ENCODE measurements around the gene BCL2L12. TPM values are rescaled to one million over a fixed set of nuclear protein-coding genes. Genes with fewer than 3 reads are reported as not detected.
A peak's percentile ranks its signal among the peaks of the same experiment; 100 is the strongest.
"Not testable (repeated sequence)": the region's sequence is repeated elsewhere in the genome, so short reads cannot be mapped to it uniquely, and the experiment has no call there.

The BCL2L12 gene, protein sequence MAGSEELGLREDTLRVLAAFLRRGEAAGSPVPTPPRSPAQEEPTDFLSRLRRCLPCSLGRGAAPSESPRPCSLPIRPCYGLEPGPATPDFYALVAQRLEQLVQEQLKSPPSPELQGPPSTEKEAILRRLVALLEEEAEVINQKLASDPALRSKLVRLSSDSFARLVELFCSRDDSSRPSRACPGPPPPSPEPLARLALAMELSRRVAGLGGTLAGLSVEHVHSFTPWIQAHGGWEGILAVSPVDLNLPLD
- total RNA-seq: 10 to 100 TPM; 11.3 to 57.2 (median 22.6) TPM
- 10 to 100 TPM; 11.4 to 14.8 TPM for polyA plus RNA-seq
- 7.8 reads per million, percentile 31 among the genes with 10 or more reads in this experiment for total RNA-seq

- peaks cover 0 to 2% (median 0%) of the 10 kb centered on the region in 5 donors for H3K27me3 Mint-ChIP-seq
- H3K9me3 Mint-ChIP-seq: peaks cover 0 to 4% (median 0%) of the 10 kb centered on the region in 11 donors
- ChIA-PET POLR2A (interaction anchor here (0.9 to 14.1 kb wide), 13 partner anchors 10 to 214 kb away, joined by 3 to 187 read pairs (median 9); partner anchors contain the start of genes AKT1S1, NOSIP, PIH1D1 and PRMT1), CTCF (interaction anchor here (1.3 to 2.2 kb wide), 2 partner anchors 25 to 120 kb away, joined by 3 to 8 read pairs; partner anchors contain the start of gene RRAS)
- intact Hi-C loops (cut with micrococcal nuclease): loop anchor here (1.0 to 2.0 kb wide), 9 partner anchors 11 to 547 kb away; partner anchors contain the start of genes AKT1S1 (in 1 of the 2), ALDH16A1 (in 1 of the 2), C19orf73 (in 1 of the 2) and NOSIP (in 1 of the 2)
- H3K36me3 ChIP-seq (ENCODE audit: control insufficient read depth in 2 of 3, insufficient read depth in 3 of 3, low read length in 3 of 3): peaks cover 0 to 47% (median 14%) of the 10 kb centered on the region in 3 experiments
- peak within 1 kb of the TSS; percentile 96 to 99 (median 97) for H3K27ac Mint-ChIP-seq
- H3K4me1 Mint-ChIP-seq: peaks cover 24 to 47% (median 39%) of the 10 kb centered on the region in 7 donors
- peaks cover 23% of the 10 kb centered on the region in 2 donors for H3K4me1 ChIP-seq (ENCODE audit: control insufficient read depth in 2 of 2, insufficient read depth in 2 of 2, low read length in 2 of 2)
- DNase-seq (peak; percentile 99), ATAC-seq (peak; percentile 90)
- peak within 1 kb of the TSS; percentile 97 to 100 (median 99) for H3K4me3 Mint-ChIP-seq
- no peaks in the 10 kb centered on the region for H3K9me3 ChIP-seq (ENCODE audit: control insufficient read depth in 2 of 3, low read length in 3 of 3)
- no peaks in the 10 kb centered on the region for H3K27me3 ChIP-seq (ENCODE audit: control insufficient read depth in 2 of 2, insufficient read depth in 2 of 2, low read length in 2 of 2)
- peak within 1 kb of the TSS; percentile 80 for H3K27ac ChIP-seq (ENCODE audit: low read depth, low read length)
- H3K4me3 ChIP-seq (ENCODE audit: low read length): peak within 1 kb of the TSS; percentile 95
- H3K36me3 Mint-ChIP-seq: peaks cover 4 to 18% (median 4%) of the 10 kb centered on the region in 5 donors
These were observed at the start of gene BCL2L12, which contains the start of gene IRF3 for GRCh38 chr19:49665351-49666119. TSS of gene BCL2L12 (plus strand) at chr19:49665933. CDS start at chr19:49666693, 760 bp downstream. TSS of gene IRF3 (minus strand) at chr19:49665857. CDS start at chr19:49664838, 1,019 bp downstream.

DNA sequence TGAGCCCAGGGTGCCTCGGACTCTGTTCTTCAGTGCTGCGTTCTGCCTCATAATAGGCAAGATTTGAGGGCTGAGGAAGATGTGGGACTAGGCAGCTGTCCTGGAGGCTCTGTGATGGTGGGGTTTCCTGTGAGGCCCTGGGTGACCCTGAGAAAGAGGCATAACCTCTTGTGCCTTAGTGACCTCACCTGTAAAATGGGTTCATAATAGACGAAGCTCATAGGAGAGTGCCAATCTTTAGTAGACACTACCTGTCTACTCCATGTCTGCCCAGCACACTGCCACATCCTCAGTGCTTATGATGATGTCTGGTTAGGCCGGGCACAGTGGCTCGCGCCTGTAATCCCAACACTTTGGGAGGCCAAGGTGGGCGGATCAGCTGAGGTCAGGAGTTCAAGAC is 49.2 kb upstream of the BCL2L12 start:
- intact Hi-C loops (cut with micrococcal nuclease): no loop called here
- Histone ChIP-seq H3K9me3 (ENCODE audit: control insufficient read depth in 2 of 3, low read length in 3 of 3) (peaks cover 0 to 11% (median 0%) of the 10 kb centered on the region in 3 experiments), H3K27ac (ENCODE audit: low read depth, low read length) (no peak overlapping the region), H3K27me3 (ENCODE audit: control insufficient read depth in 2 of 2, insufficient read depth in 2 of 2, low read length in 2 of 2) (no peaks in the 10 kb centered on the region), H3K4me3 (ENCODE audit: low read length) (no peak overlapping the region), H3K4me1 (ENCODE audit: control insufficient read depth in 2 of 2, insufficient read depth in 2 of 2, low read length in 2 of 2) (no peaks in the 10 kb centered on the region), H3K36me3 (ENCODE audit: control insufficient read depth in 2 of 3, insufficient read depth in 3 of 3, low read length in 3 of 3) (peaks cover 14 to 86% (median 22%) of the 10 kb centered on the region in 3 experiments)
- H3K27me3 Mint-ChIP-seq: no peaks in the 10 kb centered on the region
- H3K4me3 Mint-ChIP-seq: no peak overlapping the region
- CTCF ChIA-PET: no interaction called here
- peaks cover 3 to 19% (median 12%) of the 10 kb centered on the region in 7 donors for H3K4me1 Mint-ChIP-seq
- POLR2A ChIA-PET: interaction anchor here (1.0 to 1.7 kb wide), 2 partner anchors 22 to 24 kb away, joined by 5 to 8 read pairs; partner anchors contain the start of gene RRAS
- peaks cover 0 to 1% (median 0%) of the 10 kb centered on the region in 11 donors for H3K9me3 Mint-ChIP-seq
- no peak for DNase-seq
- H3K27ac Mint-ChIP-seq: no peak overlapping the region
- no peak for ATAC-seq
- peaks cover 5 to 41% (median 31%) of the 10 kb centered on the region in 5 donors for H3K36me3 Mint-ChIP-seq

DNA sequence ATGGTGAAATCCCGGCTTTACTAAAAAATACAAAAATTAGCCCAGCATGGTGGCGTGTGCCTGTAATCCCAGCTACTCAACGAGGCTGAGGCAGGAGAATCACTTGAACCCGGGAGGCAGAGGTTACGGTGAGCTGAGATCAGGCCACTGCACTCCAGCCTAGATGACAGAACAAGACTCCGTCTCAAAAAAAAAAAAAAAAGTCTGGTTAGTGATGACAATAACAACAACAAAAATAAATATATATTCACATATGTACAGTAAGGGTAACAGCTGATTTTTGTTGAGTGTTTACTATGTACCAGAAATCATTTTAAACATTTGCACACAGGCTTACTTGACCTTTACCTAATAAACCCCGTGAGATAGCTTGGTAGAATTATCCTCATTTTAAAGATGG is 48.8 kb upstream of the BCL2L12 start:
- no peak overlapping the region for H3K4me3 ChIP-seq (ENCODE audit: low read length)
- no peaks in the 10 kb centered on the region for H3K27me3 ChIP-seq (ENCODE audit: control insufficient read depth in 2 of 2, insufficient read depth in 2 of 2, low read length in 2 of 2)
- Mint-ChIP-seq H3K27ac (no peak overlapping the region), H3K4me3 (no peak overlapping the region), H3K36me3 (peaks cover 5 to 42% (median 31%) of the 10 kb centered on the region in 5 donors), H3K27me3 (no peaks in the 10 kb centered on the region), H3K9me3 (peaks cover 0 to 1% (median 0%) of the 10 kb centered on the region in 11 donors), H3K4me1 (peaks cover 3 to 19% (median 12%) of the 10 kb centered on the region in 7 donors)
- DNase-seq: no peak
- ChIA-PET POLR2A (interaction anchor here (1.0 to 1.7 kb wide), 3 partner anchors 22 to 23 kb away, joined by 3 to 8 read pairs (median 5); partner anchors contain the start of gene RRAS), CTCF (interaction anchor here (0.6 to 0.7 kb wide), 2 partner anchors 78 to 319 kb away, joined by 3 to 4 read pairs; no protein-coding TSS in a partner anchor)
- H3K4me1 ChIP-seq (ENCODE audit: control insufficient read depth in 2 of 2, insufficient read depth in 2 of 2, low read length in 2 of 2): no peaks in the 10 kb centered on the region
- H3K36me3 ChIP-seq (ENCODE audit: control insufficient read depth in 2 of 3, insufficient read depth in 3 of 3, low read length in 3 of 3): peaks cover 14 to 90% (median 26%) of the 10 kb centered on the region in 3 experiments
- no peak overlapping the region for H3K27ac ChIP-seq (ENCODE audit: low read depth, low read length)
- ATAC-seq: no peak
- H3K9me3 ChIP-seq (ENCODE audit: control insufficient read depth in 2 of 3, low read length in 3 of 3): peaks cover 0 to 11% (median 0%) of the 10 kb centered on the region in 3 experiments
- intact Hi-C loops (cut with micrococcal nuclease): no loop called here

GRCh38 chr19:49617860-49618259 is 47.9 kb upstream of the BCL2L12 start:
- CTCF ChIA-PET; H3K4me1 ChIP-seq (ENCODE audit: control insufficient read depth in 2 of 2, insufficient read depth in 2 of 2, low read length in 2 of 2); ATAC-seq; H3K4me3 Mint-ChIP-seq; H3K27me3 ChIP-seq (ENCODE audit: control insufficient read depth in 2 of 2, insufficient read depth in 2 of 2, low read length in 2 of 2); H3K27ac ChIP-seq (ENCODE audit: low read depth, low read length); H3K27ac Mint-ChIP-seq; intact Hi-C loops (cut with micrococcal nuclease); H3K9me3 Mint-ChIP-seq; H3K4me3 ChIP-seq (ENCODE audit: low read length); DNase-seq; H3K27me3 Mint-ChIP-seq: not testable (repeated sequence)
- peaks cover 0 to 15% (median 11%) of the 10 kb centered on the region in 7 donors for H3K4me1 Mint-ChIP-seq
- H3K36me3 Mint-ChIP-seq: peaks cover 5 to 47% (median 31%) of the 10 kb centered on the region in 5 donors
- Histone ChIP-seq H3K9me3 (ENCODE audit: control insufficient read depth in 2 of 3, low read length in 3 of 3) (peaks cover 0 to 11% (median 0%) of the 10 kb centered on the region in 3 experiments), H3K36me3 (ENCODE audit: control insufficient read depth in 2 of 3, insufficient read depth in 3 of 3, low read length in 3 of 3) (peaks cover 14 to 90% (median 26%) of the 10 kb centered on the region in 3 experiments)
- POLR2A ChIA-PET: interaction anchor here (0.6 to 1.7 kb wide), 3 partner anchors 22 to 69 kb away, joined by 3 to 8 read pairs (median 3); partner anchors contain the start of gene RRAS

GRCh38 chr19:49624967-49625910 is 40.5 kb upstream of the BCL2L12 start:
- ATAC-seq: no peak
- POLR2A ChIA-PET: interaction anchor here (0.6 to 1.2 kb wide), 2 partner anchors 15 to 33 kb away, joined by 3 to 4 read pairs; partner anchors contain the start of gene RRAS
- H3K36me3 Mint-ChIP-seq: peaks cover 0 to 23% (median 4%) of the 10 kb centered on the region in 5 donors

More at GRCh38 chr19:49624967-49625910, 40.5 kb upstream of the BCL2L12 start:
- no peaks in the 10 kb centered on the region for H3K27me3 ChIP-seq (ENCODE audit: control insufficient read depth in 2 of 2, insufficient read depth in 2 of 2, low read length in 2 of 2)
- H3K36me3 ChIP-seq (ENCODE audit: control insufficient read depth in 2 of 3, insufficient read depth in 3 of 3, low read length in 3 of 3): peaks cover 0 to 59% (median 8%) of the 10 kb centered on the region in 3 experiments
- H3K4me1 ChIP-seq (ENCODE audit: control insufficient read depth in 2 of 2, insufficient read depth in 2 of 2, low read length in 2 of 2): no peaks in the 10 kb centered on the region
- no peak for DNase-seq
- intact Hi-C loops (cut with micrococcal nuclease): no loop called here
- no peak overlapping the region for H3K4me3 Mint-ChIP-seq
- H3K9me3 ChIP-seq (ENCODE audit: control insufficient read depth in 2 of 3, low read length in 3 of 3): no peaks in the 10 kb centered on the region
- H3K27ac ChIP-seq (ENCODE audit: low read depth, low read length): no peak overlapping the region
- no peaks in the 10 kb centered on the region for H3K9me3 Mint-ChIP-seq
- peaks cover 0 to 3% (median 0%) of the 10 kb centered on the region in 7 donors for H3K4me1 Mint-ChIP-seq
- H3K27ac Mint-ChIP-seq: no peak overlapping the region
- H3K27me3 Mint-ChIP-seq: no peaks in the 10 kb centered on the region
- CTCF ChIA-PET: no interaction called here
- H3K4me3 ChIP-seq (ENCODE audit: low read length): no peak overlapping the region

Data from naive thymus-derived CD4-positive, alpha-beta T cell (primary cell).